GM12878 (cell line): ENCODE data around the gene THOC7. TPM values are rescaled to one million over a fixed set of nuclear protein-coding genes. Genes with fewer than 3 reads are reported as not detected.

Source experiments
- ATAC-seq: fragments of 200-7000 bp; cut with Tn5 transposase; 3 replicates; pipeline ENCODE4 v1.9.1; 2020; ENCODE audit warnings: mild to moderate bottlenecking, moderate library complexity
- BruUV-seq: library from RNA; stranded (reverse); fragments of 400-500 nt; replicated peaks from 2 replicates; lab custom pipeline; 2021; lab: Mats Ljungman, UMichigan
- CTCF ChIA-PET: fragments of 300-600 bp; sonication (Branson Sonifier 250); formaldehyde crosslinking; extraction: SDS; loops from one replicate; lab custom pipeline; 2021; ENCODE audit warnings: inconsistent platforms; lab: Yijun Ruan, JAX
- POLR2A ChIA-PET: fragments of 350-600 bp; formaldehyde crosslinking; extraction: SDS; loops from one replicate; lab custom pipeline; 2021; ENCODE audit warnings: inconsistent platforms; lab: Charles Lee
- RAD21 ChIA-PET: fragments of 300-600 bp; sonication (Branson Sonifier 250); formaldehyde crosslinking; loops from one replicate; lab custom pipeline; 2023; ENCODE audit warnings: antibody characterized with exemption; ENCODE audit not compliant: unreplicated experiment; lab: Charles Lee
- SMC1A ChIA-PET: fragments of 300-600 bp; sonication (Branson Sonifier 250); formaldehyde crosslinking; loops from one replicate; lab custom pipeline; 2023; ENCODE audit not compliant: unreplicated experiment, uncharacterized antibody; lab: Charles Lee
- DNase-seq: peaks from one replicate; pipeline ENCODE4 v3.0.0-alpha.2; 2011; ENCODE audit warnings: low read depth, low spot score
- FAIRE-seq: peaks from 3 replicates; lab custom pipeline; 2011; peaks lifted over from hg19 to GRCh38; lab: Jason Lieb, UNC
- H2AFZ ChIP-seq: 2 replicates; pipeline ENCODE4 v1.6.0; 2011; ENCODE audit warnings: low read depth, low read length, control low read depth; ENCODE audit not compliant: control insufficient read depth
- H3K27ac ChIP-seq: 2 replicates; pipeline ENCODE4 v1.5.1; 2011; ENCODE audit warnings: control low read depth; ENCODE audit not compliant: control insufficient read depth, insufficient read depth
- H3K27me3 ChIP-seq, 2 experiments: replicated peaks in 1 of 2; 2 replicates each; pipeline versions ENCODE4 v1.6.0 to v1.6.1; 2011; ENCODE audit warnings: low read length in 1 of 2; ENCODE audit not compliant: control insufficient read depth in 2 of 2, insufficient read depth in 2 of 2
- H3K36me3 ChIP-seq, 2 experiments: 2 replicates each; pipeline ENCODE4 v1.5.1; 2011; ENCODE audit warnings: low read length in 1 of 2; ENCODE audit not compliant: control insufficient read depth in 2 of 2, insufficient read depth in 2 of 2
- H3K4me1 ChIP-seq: 2 replicates; pipeline ENCODE4 v1.6.1; 2011; ENCODE audit warnings: mild to moderate bottlenecking, low read length, moderate library complexity, mixed read lengths; ENCODE audit not compliant: control insufficient read depth, insufficient read depth
- H3K4me2 ChIP-seq: 2 replicates; pipeline ENCODE4 v1.6.0; 2011; ENCODE audit warnings: control low read depth; ENCODE audit not compliant: control insufficient read depth, insufficient read depth
- H3K4me3 ChIP-seq: fragments of 200-600 bp; sonication (generic); 2 replicates; pipeline ENCODE4 v1.5.1; 2016
- H3K79me2 ChIP-seq: 2 replicates; pipeline ENCODE4 v1.6.0; 2011; ENCODE audit warnings: low read length; ENCODE audit not compliant: control insufficient read depth, insufficient read depth
- H3K9ac ChIP-seq: 2 replicates; pipeline ENCODE4 v1.8.0; 2011; ENCODE audit warnings: low read length, control low read depth, mixed read lengths; ENCODE audit not compliant: control insufficient read depth, insufficient read depth
- H3K9me3 ChIP-seq: replicated peaks from 3 replicates; pipeline ENCODE4 v1.5.1; 2011; ENCODE audit warnings: mild to moderate bottlenecking, low read length; ENCODE audit not compliant: control insufficient read depth, insufficient read depth
- H4K20me1 ChIP-seq: 2 replicates; pipeline ENCODE4 v1.6.0; 2011; ENCODE audit not compliant: control insufficient read depth, insufficient read depth
- CREB1 ChIP-seq: IDR thresholded peaks from 2 replicates; pipeline ENCODE4 v1.6.1; 2012; ENCODE audit warnings: low read depth, mild to moderate bottlenecking, inconsistent platforms
- SMAD5 ChIP-seq: IDR thresholded peaks from 2 replicates; pipeline ENCODE4 v1.6.1; 2016; ENCODE audit warnings: antibody characterized with exemption, low read depth
- SPI1 ChIP-seq: IDR thresholded peaks from 2 replicates; pipeline ENCODE4 v1.6.1; 2011; ENCODE audit warnings: low read depth, mild to moderate bottlenecking, low read length, moderate library complexity, borderline replicate concordance; ENCODE audit not compliant: insufficient read depth
- WRNIP1 ChIP-seq: IDR thresholded peaks from 2 replicates; pipeline ENCODE4 v1.6.1; 2011; ENCODE audit warnings: low read depth, low read length, improper control_type of control experiment, borderline replicate concordance
- ZNF384 ChIP-seq: IDR thresholded peaks from 2 replicates; pipeline ENCODE4 v1.6.1; 2012; ENCODE audit warnings: low read depth, mild to moderate bottlenecking, low read length, improper control_type of control experiment, borderline replicate concordance
- WGBS: methylation state at CpG from one replicate; pipeline ENCODE4 v1.1.6; 2016; ENCODE audit warnings: low lambda C conversion rate; ENCODE audit not compliant: insufficient replicate concordance, insufficient coverage; ENCODE audit errors: missing lambda C conversion rate; 5-methylcytosine and 5-hydroxymethylcytosine counted together
- in situ Hi-C: fragments of 300-500 bp; cut with MboI; formaldehyde crosslinking; loops from 9 replicates; pipeline ENCODE4 v1.14.3; 2018; ENCODE audit warnings: mixed read lengths
- intact Hi-C: fragments of 100-400 bp; cut with micrococcal nuclease; formaldehyde crosslinking; loops from one replicate; pipeline ENCODE4 v1.14.2; 2022; ENCODE audit not compliant: unreplicated experiment
- polyA plus RNA-seq, 11 experiments: library from polyadenylated mRNA; depleted of rRNA in 4 of 11; unstranded in 6 of 11; stranded (reverse) in 5 of 11; fragments of >200 nt; fragmentation: Nextera tagmentation in 4 of 11; fragmentation: Illumina TruSeq in 1 of 11; extraction: Ambion mirVana in 4 of 11; extraction: Trizol in 1 of 11; gene quantifications; 1 replicate in 1 of 11; 2 replicates in 10 of 11; pipeline versions ENCODE4 v1.2.1 to v1.2.3, GENCODE V29; 2011 to 2016; ENCODE audit warnings: inconsistent platforms in 2 of 11, missing spikeins in 2 of 11, low read depth in 1 of 11
- total RNA-seq, 4 experiments: library from RNA; depleted of rRNA in 3 of 4; stranded (reverse); fragments of >200 nt in 3 of 4; fragmentation: Illumina TruSeq in 1 of 4; extraction: Trizol in 1 of 4; gene quantifications; 2 replicates each; pipeline versions ENCODE4 v1.2.1 to v1.2.3, GENCODE V29; 2013 to 2021
- TF ChIP-seq, protein P1 (sequence below): fragments of 450-650 bp; IDR thresholded peaks from 2 replicates; pipeline ENCODE4 v1.6.1; 2018; ENCODE audit warnings: borderline replicate concordance, mild to moderate bottlenecking; ENCODE audit not compliant: partially characterized antibody

Gene THOC7
- total and polyA plus RNA-seq, 10 of the 15 experiments (the other 5 are each of a cell fraction or from before 2014, with no cell fraction given): 61.7 to 269 (median 138) TPM

DNA sequence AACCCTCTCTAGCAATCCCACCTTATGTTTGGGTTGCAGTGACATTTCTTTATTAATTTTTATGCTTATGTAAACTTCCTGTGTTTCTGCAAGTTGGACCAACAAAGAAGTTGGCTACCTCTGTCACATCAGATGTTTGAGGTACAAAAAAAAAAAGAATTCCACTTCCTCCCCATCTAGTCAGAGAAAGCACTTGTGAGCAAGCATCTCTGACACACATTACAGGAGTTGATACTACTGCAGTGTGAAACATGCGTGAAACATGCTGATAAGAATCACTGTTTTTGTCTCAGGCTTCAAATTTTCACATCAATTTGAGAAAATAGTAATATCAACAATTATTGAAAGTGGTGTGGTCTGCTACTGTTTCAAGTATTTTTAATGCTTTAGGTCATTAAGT lies 47.3 kb upstream of the THOC7 start:
- intact Hi-C loops (loop anchor here (2.0 to 5.0 kb wide), 2 partner anchors 46 to 51 kb away; no protein-coding TSS in a partner anchor), in situ Hi-C loops (no loop called here)
- Histone ChIP-seq H3K79me2 (peaks cover 13% of the 10 kb centered on the region), H3K4me2 (peak overlapping the region; percentile 90), H3K4me3 (peak overlapping the region; percentile 72), H3K27ac (peak overlapping the region; percentile 86), H3K9me3 (no peaks in the 10 kb centered on the region), H2AFZ (0 out of 2 replicates have a peak overlapping the region, but pooled peaks have one; percentile 67), H3K27me3 (no peaks in the 10 kb centered on the region), H3K9ac (peak overlapping the region; percentile 80), H3K36me3 (peaks cover 1 to 9% of the 10 kb centered on the region in 2 experiments; a peak in 3 of 4 replicates), H4K20me1 (no peaks in the 10 kb centered on the region), H3K4me1 (peaks cover 20% of the 10 kb centered on the region)
- peak; percentile 92 for FAIRE-seq
- CTCF ChIA-PET: interaction anchor here (0.9 to 1.9 kb wide), 4 partner anchors 16 to 58 kb away, joined by 3 to 8 read pairs (median 4); no protein-coding TSS in a partner anchor
- DNase-seq: no peak
- POLR2A ChIA-PET: interaction anchor here (1.3 kb wide), 1 partner anchor 11 kb away, joined by 3 read pairs; no protein-coding TSS in a partner anchor
- peak; percentile 9; the same call in 2 of the 3 replicates for ATAC-seq
- SMC1A ChIA-PET: interaction anchor here (0.7 to 2.0 kb wide), 6 partner anchors 25 to 58 kb away, joined by 3 to 10 read pairs (median 6); no protein-coding TSS in a partner anchor
- WGBS: 0% methylated on average over 1 of the region's 1 CpG
- BruUV-seq: no TSS peak
- TF ChIP-seq ZNF384 (0 out of 2 replicates have a peak, but pooled peaks have one; percentile 43), SPI1 (peak; percentile 67), CREB1 (no peak), SMAD5 (no peak), WRNIP1 (no peak)
- TF ChIP-seq, protein P1, sequence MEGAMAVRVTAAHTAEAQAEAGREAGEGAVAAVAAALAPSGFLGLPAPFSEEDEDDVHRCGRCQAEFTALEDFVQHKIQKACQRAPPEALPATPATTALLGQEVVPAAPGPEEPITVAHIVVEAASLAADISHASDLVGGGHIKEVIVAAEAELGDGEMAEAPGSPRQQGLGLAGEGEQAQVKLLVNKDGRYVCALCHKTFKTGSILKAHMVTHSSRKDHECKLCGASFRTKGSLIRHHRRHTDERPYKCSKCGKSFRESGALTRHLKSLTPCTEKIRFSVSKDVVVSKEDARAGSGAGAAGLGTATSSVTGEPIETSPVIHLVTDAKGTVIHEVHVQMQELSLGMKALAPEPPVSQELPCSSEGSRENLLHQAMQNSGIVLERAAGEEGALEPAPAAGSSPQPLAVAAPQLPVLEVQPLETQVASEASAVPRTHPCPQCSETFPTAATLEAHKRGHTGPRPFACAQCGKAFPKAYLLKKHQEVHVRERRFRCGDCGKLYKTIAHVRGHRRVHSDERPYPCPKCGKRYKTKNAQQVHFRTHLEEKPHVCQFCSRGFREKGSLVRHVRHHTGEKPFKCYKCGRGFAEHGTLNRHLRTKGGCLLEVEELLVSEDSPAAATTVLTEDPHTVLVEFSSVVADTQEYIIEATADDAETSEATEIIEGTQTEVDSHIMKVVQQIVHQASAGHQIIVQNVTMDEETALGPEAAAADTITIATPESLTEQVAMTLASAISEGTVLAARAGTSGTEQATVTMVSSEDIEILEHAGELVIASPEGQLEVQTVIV: no peak
- RAD21 ChIA-PET: interaction anchor here (1.8 kb wide), 1 partner anchor 83 kb away, joined by 4 read pairs; no protein-coding TSS in a partner anchor
